Kidney glomerular epithelial cell (primary cell): Measurements from ENCODE around the gene CTSZ.

Experiments
- DNase-seq: peaks from one replicate; lab custom pipeline; 2025; lab: John Stamatoyannopoulos, UW

CTSZ gene

GRCh38 chr20:59031564-59032022 is 24.5 kb upstream of the CTSZ start:
- no peak for DNase-seq

DNA sequence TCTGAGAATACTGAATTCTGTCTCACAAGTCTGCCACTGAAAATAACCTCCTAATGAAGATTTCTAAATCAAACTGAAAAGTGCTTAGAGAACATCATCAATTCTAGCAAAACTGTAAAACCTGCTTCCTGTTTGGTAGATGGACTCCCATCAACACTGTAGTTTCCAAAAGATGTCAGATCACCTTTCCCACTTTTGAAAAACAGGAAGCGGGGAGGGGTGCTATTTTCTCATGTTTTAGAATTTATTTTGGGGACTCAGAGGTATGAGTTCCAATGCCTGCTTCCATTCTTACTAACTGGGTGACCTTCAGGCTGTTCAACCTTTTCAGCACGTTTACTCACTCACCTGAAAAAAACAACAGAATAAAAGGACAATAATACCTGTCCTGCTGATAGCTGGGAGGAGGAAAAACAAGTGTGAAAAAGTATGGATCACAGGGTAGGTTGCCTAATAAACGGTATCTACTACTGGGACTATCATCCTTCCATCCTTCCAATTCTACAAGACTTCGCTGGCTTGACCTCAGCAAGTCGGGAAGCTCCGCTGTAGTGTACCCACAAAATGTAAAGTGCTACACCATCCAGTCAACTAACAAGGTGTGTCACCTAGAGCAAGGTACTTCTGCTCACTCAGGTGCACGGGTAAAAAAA is 24.0 kb upstream of the CTSZ start:
- no peak for DNase-seq

- DNase-seq: no peak
Measured at GRCh38 chr20:59028812-59029211, 21.8 kb upstream of the CTSZ start.

DNA sequence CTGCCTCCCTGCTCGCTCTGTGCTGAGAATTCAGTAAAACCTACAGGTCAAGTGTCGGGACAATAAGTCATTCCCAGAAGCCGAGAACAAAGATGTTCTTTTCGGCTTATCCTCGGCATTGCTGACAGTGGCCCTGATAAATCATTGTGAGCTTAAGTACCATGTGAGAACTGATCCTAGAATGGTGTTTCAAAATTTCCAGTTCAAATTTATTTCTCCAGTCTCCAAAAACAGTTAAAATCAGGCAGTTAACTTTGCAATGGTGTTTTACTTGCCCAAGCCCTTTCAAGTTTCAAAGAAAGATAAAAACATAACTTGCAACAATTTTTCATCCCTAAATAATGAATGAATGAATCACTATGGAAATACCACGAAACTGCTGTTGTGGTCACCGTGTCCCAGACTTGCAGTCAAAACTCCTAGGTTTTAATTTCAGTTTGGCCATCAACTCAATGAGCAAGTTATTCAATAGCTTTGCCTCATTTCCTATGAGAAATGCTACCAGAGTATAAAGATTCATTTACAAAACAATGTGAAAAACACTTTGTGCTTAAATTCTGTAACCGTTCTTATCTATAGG is 20.8 kb upstream of the CTSZ start:
- peak; percentile 31 for DNase-seq

- no peak for DNase-seq
Measured at GRCh38 chr20:59026904-59027740, 20.1 kb upstream of the CTSZ start.

- DNase-seq: no peak
Measured at GRCh38 chr20:59025511-59025910, 18.5 kb upstream of the CTSZ start.

- DNase-seq: no peak
Measured at GRCh38 chr20:59025086-59025485, 18.0 kb upstream of the CTSZ start.

DNA sequence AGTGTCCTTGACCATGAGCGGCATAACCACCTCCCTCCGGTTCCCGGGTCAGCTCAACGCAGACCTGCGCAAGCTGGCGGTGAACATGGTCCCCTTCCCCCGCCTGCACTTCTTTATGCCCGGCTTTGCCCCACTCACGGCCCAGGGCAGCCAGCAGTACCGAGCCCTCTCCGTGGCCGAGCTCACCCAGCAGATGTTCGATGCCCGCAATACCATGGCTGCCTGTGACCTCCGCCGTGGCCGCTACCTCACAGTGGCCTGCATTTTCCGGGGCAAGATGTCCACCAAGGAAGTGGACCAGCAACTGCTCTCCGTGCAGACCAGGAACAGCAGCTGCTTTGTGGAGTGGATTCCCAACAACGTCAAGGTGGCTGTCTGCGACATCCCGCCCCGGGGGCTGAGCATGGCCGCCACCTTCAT is 17.1 kb upstream of the CTSZ start:
- no peak for DNase-seq

GRCh38 chr20:59023616-59024015 is 16.6 kb upstream of the CTSZ start:
- no peak for DNase-seq

GRCh38 chr20:59022754-59023153 is 15.7 kb upstream of the CTSZ start:
- DNase-seq: no peak

- no peak for DNase-seq
Measured at GRCh38 chr20:59020938-59021551, 14.0 kb upstream of the CTSZ start.

DNA sequence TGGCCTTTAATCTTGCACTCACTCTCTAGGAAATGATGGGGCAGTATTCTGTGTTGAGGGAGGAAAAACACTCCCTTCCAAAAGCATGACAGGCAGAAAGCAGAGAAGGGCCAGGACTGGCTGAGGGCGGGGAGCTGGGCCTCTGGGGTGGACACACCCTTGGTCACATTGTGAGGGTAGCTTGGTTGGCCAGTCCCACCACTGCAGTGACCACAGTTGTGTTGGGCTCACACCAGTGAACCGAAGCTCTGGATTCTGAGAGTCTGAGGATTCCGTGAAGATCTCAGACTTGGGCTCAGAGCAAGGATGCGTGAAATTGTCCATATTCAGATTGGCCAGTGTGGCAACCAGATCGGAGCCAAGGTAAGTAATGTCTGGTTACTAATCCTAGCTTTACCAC is 12.2 kb upstream of the CTSZ start, which contains the start of gene TUBB1:
TSS of gene TUBB1 (plus strand) at position 213 of the 400 bp plus-strand sequence. CDS start at position 307, 94 bp downstream.
- DNase-seq: no peak

GRCh38 chr20:59018817-59019216 is 11.8 kb upstream of the CTSZ start:
- DNase-seq: no peak

GRCh38 chr20:59017493-59018231 is 10.6 kb upstream of the CTSZ start:
- no peak for DNase-seq

- no peak for DNase-seq
Measured at GRCh38 chr20:59016795-59017492, 9.9 kb upstream of the CTSZ start.

- DNase-seq: no peak
Measured at GRCh38 chr20:59015812-59016711, 9.0 kb upstream of the CTSZ start.

DNA sequence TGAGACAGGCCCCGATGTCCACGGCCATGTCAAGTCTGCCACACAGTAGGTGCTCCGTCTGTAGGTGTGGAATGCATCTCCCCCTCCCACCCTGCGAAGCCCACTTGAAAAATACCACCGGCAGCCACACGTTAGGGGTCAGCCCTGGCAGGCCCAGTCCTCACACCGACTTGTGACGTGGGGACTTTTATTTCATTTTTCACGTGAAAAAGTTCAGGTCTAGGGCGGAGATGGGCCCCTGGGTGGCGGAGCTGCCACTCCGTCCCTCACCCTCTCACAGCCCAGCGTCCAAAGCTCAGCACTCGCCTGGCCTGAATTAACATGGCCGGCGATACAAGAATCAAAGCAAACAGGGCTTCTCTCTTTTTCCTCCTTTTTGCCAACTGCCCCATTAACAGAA is 8.4 kb upstream of the CTSZ start:
- no peak for DNase-seq

DNA sequence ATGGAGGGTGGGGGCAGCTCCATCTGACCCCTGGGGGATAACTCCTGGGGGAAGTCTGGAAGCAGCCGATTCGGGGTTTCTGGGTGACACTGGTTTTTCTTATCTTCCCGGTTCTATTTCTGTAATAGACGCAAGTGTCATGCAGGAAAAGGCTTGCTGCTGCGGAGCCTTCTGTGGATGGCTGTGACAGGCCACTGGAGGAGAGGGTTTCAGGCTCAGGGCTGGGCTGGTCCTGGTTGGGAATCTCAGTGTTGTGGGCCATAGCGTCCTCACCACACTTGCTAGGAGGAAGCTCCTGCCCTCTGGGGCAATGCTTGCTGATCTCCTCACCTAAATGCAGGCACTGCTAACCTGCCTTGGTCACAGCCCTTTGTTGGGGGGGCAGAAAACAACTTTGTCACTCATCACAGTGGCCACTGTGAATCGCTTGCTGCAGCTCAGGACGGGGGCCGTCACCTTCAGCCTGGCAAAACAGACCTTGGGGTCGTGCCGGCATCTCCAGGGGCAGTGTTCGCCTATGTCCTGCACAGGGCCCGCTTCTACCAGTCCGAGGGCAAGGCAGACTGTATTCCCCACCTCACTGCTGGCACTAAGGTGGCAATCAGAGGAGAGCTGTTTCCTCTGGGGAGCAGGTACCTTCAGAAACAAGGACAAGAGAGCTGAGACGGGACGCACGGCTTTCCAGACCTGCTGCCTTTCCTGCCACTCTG is 7.8 kb upstream of the CTSZ start:
- DNase-seq: no peak

DNA sequence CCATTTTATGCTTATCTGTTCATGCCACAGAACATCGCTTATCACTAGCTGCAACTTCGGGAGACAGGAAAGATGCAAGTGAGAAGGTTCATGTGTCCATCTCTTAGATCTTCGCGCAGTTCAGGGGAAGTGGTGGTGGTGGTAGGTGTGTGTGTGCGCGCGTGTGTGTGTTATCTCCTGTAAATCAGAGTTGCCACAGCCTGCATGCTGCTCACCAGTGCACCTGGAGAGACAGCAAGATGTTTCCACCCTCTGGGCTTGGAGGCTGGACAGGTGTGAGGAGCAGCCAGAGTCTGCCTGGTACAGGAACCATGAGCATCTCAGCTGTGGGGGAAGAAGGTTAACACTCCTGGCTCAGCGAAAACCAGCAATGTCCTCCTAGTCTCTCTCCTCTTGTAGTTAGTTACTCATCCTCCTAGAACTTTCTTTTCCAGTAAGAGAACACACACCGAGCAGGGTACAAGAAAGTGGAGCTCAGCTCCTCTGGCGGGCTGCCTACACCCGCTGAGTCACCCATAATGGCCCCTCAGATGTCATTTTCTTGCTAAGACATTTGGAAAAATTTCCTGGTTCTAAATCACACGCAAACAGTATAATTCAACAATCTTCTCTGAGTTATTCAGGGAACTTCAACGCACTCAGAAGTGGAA is 7.0 kb upstream of the CTSZ start:
- DNase-seq: no peak
